ENCODE results near the gene KIAA0586.

DNA sequence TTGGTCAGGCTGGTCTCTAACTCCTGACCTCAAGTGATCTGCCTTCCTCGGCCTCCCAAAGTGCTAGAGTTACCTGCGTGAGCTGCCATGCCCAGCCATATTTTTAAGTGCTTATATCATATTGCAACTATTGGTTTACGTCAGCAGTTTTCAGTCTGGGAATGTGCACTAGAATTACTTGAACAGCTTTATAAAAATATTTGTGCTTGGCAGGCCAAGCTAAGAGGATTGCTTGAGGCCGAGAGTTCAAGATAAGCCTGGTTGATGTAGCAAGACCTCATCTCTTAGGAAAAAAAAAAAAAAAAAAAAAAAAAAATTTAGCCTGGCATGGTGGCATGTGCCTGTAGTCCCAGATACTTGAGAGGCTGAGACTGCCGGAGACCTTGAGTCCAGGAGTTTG is 17.1 kb downstream of the KIAA0586 start:
- TF ChIP-seq ZNF558 (CRISPR knock-in tag; IDR thresholded peaks at IDR 0.05; ENCODE audit: borderline replicate concordance) (no peak), PCBP2 (optimal IDR thresholded peaks at IDR 0.05; ENCODE audit: low read depth, low read length, poor library complexity, severe bottlenecking) (no peak), GABPB1 (CRISPR knock-in tag; IDR thresholded peaks at IDR 0.05) (no peak), ZNF567 (CRISPR knock-in tag; IDR thresholded peaks at IDR 0.05; ENCODE audit: borderline replicate concordance) (no peak), KLF6 (CRISPR knock-in tag; IDR thresholded peaks at IDR 0.05) (no peak), POLR2A (IDR thresholded peaks at IDR 0.05; ENCODE audit: insufficient read depth in 1 of 2, low read depth in 2 of 2, low read length in 2 of 2) (no peak), ZSCAN12 (CRISPR knock-in tag; IDR thresholded peaks at IDR 0.05) (no peak), YEATS2 (CRISPR knock-in tag; IDR thresholded peaks at IDR 0.05; ENCODE audit: borderline replicate concordance) (no peak)
- TF ChIP-seq, protein P1, sequence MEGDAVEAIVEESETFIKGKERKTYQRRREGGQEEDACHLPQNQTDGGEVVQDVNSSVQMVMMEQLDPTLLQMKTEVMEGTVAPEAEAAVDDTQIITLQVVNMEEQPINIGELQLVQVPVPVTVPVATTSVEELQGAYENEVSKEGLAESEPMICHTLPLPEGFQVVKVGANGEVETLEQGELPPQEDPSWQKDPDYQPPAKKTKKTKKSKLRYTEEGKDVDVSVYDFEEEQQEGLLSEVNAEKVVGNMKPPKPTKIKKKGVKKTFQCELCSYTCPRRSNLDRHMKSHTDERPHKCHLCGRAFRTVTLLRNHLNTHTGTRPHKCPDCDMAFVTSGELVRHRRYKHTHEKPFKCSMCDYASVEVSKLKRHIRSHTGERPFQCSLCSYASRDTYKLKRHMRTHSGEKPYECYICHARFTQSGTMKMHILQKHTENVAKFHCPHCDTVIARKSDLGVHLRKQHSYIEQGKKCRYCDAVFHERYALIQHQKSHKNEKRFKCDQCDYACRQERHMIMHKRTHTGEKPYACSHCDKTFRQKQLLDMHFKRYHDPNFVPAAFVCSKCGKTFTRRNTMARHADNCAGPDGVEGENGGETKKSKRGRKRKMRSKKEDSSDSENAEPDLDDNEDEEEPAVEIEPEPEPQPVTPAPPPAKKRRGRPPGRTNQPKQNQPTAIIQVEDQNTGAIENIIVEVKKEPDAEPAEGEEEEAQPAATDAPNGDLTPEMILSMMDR (CRISPR knock-in tag; IDR thresholded peaks at IDR 0.05): no peak
- TF ChIP-seq, protein P2, sequence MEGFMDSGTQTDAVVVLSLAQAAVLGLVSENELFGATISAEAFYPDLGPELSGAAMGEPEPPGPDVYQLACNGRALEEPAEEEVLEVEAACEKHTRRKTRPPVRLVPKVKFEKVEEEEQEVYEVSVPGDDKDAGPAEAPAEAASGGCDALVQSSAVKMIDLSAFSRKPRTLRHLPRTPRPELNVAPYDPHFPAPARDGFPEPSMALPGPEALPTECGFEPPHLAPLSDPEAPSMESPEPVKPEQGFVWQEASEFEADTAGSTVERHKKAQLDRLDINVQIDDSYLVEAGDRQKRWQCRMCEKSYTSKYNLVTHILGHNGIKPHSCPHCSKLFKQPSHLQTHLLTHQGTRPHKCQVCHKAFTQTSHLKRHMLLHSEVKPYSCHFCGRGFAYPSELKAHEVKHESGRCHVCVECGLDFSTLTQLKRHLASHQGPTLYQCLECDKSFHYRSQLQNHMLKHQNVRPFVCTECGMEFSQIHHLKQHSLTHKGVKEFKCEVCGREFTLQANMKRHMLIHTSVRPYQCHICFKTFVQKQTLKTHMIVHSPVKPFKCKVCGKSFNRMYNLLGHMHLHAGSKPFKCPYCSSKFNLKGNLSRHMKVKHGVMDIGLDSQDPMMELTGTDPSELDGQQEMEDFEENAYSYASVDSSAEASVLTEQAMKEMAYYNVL (CRISPR knock-in tag; IDR thresholded peaks at IDR 0.05; ENCODE audit: borderline replicate concordance): no peak
- TF ChIP-seq, protein P3, sequence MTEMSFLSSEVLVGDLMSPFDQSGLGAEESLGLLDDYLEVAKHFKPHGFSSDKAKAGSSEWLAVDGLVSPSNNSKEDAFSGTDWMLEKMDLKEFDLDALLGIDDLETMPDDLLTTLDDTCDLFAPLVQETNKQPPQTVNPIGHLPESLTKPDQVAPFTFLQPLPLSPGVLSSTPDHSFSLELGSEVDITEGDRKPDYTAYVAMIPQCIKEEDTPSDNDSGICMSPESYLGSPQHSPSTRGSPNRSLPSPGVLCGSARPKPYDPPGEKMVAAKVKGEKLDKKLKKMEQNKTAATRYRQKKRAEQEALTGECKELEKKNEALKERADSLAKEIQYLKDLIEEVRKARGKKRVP (CRISPR knock-in tag; IDR thresholded peaks at IDR 0.05): no peak
- TF ChIP-seq, protein P4, sequence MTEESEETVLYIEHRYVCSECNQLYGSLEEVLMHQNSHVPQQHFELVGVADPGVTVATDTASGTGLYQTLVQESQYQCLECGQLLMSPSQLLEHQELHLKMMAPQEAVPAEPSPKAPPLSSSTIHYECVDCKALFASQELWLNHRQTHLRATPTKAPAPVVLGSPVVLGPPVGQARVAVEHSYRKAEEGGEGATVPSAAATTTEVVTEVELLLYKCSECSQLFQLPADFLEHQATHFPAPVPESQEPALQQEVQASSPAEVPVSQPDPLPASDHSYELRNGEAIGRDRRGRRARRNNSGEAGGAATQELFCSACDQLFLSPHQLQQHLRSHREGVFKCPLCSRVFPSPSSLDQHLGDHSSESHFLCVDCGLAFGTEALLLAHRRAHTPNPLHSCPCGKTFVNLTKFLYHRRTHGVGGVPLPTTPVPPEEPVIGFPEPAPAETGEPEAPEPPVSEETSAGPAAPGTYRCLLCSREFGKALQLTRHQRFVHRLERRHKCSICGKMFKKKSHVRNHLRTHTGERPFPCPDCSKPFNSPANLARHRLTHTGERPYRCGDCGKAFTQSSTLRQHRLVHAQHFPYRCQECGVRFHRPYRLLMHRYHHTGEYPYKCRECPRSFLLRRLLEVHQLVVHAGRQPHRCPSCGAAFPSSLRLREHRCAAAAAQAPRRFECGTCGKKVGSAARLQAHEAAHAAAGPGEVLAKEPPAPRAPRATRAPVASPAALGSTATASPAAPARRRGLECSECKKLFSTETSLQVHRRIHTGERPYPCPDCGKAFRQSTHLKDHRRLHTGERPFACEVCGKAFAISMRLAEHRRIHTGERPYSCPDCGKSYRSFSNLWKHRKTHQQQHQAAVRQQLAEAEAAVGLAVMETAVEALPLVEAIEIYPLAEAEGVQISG (CRISPR knock-in tag; IDR thresholded peaks at IDR 0.05): no peak

Measured in HepG2 (cell line).